NCI-H128 (cell line): ENCODE measurements around the gene RHOV.
"Not testable (repeated sequence)": the region's sequence is repeated elsewhere in the genome, so short reads cannot be mapped to it uniquely, and the experiment has no call there.

ENCODE experiments used
- DNase-seq: peaks from one replicate; lab custom pipeline; 2025; ENCODE audit not compliant: unreplicated experiment; lab: John Stamatoyannopoulos, UW

Gene RHOV

GRCh38 chr15:40875991-40876730 lies 2.1 kb upstream of the RHOV start:
- no peak for DNase-seq

- DNase-seq, result no peak
Measured at GRCh38 chr15:40872791-40873693, 992 bp downstream of the RHOV start.

GRCh38 chr15:40871749-40872617 lies 2.1 kb downstream of the RHOV start:
- no peak for DNase-seq

DNA sequence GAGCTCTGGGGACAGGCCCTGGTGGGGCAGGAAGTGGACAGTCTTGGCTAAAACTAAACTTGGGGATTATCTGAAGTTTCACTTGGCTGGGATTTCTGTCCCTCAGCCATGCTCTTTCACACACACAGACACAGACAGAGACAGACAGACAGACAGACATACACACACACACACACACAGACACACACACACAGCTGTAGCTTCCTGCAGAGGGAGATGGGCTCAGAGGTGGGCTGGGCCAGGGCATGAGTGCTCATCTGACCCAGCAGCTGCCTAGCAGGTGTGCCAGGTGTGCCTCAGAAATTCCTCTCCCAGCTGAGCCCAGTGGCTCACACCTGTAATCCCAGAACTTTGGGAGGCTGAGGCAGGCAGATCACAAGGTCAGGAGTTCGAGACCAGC lies 3.3 kb downstream of the RHOV start:
- DNase-seq, result no peak

- DNase-seq, result no peak
Measured at GRCh38 chr15:40869686-40870085, 4.3 kb downstream of the RHOV start.

GRCh38 chr15:40867199-40867598 lies 6.8 kb downstream of the RHOV start:
- DNase-seq, result no peak

DNA sequence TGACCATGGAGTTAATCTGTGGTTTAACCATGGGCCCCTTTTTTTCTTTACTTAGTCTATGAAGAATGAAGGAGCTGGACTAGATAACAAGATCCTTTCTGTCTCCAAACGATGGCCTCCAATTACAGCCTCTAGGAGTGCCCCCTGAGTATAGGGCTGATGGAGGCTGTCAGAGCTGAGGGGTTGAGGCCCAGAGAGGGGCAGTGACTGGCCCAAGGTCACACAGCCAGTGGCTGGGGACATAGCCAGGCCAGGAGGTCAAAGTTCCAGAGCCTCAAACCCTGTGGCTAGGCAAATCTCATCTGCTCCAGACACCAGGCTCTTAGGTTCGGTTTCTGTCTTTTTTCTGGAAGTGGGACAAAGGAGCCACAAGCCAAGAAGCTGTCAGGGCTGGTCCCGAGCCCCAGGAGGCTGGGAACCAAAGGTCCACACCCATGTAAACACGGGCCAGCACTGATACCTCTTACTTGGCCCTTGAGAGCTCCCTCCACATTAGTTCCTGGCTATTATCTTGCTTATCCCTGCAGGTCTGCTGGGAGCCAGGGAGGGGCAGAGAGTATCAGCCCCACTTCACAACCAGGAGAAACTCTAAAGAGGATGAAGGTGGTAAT lies 10.3 kb downstream of the RHOV start:
- DNase-seq, result no peak

GRCh38 chr15:40861147-40861546 lies 12.9 kb downstream of the RHOV start:
- not testable (repeated sequence) for DNase-seq

DNA sequence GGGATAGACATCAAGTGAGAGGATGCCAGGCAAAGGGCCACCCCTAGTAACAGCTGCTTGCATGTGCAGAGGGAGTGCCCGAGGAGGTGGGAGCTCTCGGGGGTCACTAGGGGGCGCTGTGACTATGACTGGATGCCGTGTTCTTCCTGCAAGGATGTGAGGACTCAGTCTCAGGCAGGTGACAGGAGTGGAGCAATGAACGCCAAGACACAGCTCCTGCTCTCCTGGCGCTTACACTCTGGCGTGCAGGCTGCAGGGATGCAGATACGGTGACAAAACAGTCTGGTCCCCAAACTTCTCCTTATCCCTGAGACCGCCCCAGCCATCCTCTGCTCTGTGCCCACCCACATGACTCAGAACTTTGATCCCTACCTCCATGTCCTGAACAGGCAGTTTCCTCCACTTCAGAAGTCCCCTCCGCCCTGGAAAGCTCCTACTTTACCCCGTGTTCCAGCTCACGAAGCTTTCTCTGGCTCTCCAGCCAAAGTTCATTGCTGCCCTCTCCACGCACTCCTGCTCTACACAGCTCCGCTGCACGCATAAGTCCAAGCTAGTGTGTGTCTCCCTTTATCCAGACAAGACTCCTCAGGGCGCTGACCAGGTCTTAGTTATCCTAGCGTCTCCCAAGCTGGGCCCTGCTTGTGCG lies 14.7 kb downstream of the RHOV start:
- peak; percentile 24 for DNase-seq

DNA sequence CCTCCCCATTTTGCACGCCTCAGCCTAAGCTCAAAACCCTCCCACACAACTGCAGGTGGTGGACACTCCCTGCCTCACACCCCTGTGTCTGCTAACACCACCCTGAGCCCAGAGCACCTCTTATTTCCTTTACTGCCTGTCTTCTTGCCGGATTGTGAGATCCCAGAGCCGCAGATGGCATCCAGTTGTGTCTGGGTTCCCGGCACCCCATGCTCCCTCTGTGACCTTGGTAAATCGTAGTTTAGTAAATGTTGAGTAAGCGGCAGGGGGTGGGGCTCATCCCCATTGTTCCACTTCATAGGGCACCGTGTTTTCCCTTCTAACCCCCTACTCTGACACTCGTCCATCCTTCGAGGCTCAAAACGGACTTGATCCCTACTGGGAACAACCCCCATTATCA lies 15.3 kb downstream of the RHOV start:
- no peak for DNase-seq

GRCh38 chr15:40857601-40858341 lies 16.3 kb downstream of the RHOV start:
- peak; percentile 57 for DNase-seq

- no peak for DNase-seq
Measured at GRCh38 chr15:40856746-40857145, 17.3 kb downstream of the RHOV start.

DNA sequence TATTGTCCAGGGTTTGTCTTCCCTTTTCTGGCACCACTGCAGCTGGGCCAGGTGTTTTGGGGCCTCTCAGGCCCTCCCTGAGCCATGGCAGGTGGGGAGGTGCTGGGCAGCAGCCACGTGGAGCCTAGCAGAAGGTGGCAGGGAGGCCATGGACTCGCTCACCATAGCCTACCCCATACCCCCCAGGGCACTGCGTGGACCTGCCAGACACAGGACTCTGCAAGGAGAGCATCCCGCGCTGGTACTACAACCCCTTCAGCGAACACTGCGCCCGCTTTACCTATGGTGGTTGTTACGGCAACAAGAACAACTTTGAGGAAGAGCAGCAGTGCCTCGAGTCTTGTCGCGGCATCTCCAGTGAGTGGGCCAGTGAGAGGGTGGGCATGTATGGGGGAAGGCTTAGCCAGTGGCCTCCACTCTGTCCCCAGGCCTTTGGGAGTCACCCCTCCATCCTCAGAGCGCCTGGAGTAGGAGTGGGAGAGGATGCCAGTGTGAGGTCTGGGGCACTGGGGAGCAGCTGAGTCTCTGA lies 18.3 kb downstream of the RHOV start:
- no peak for DNase-seq

DNA sequence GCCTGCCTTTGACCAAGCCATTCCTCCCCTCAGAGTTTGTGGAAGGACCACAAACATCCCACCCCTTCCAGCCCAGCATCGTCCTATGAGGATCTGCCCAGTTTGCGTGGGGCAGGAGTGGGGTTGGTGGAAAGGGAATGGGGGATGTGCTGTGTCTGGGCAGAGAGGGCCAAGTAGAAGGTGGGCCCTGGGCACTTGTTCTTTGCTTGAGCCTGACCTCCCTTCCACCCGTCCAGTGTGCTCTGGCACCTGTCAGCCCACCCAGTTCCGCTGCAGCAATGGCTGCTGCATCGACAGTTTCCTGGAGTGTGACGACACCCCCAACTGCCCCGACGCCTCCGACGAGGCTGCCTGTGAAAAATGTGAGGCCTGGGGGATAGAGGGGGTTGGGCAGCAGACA lies 19.9 kb downstream of the RHOV start:
- no peak for DNase-seq

DNA sequence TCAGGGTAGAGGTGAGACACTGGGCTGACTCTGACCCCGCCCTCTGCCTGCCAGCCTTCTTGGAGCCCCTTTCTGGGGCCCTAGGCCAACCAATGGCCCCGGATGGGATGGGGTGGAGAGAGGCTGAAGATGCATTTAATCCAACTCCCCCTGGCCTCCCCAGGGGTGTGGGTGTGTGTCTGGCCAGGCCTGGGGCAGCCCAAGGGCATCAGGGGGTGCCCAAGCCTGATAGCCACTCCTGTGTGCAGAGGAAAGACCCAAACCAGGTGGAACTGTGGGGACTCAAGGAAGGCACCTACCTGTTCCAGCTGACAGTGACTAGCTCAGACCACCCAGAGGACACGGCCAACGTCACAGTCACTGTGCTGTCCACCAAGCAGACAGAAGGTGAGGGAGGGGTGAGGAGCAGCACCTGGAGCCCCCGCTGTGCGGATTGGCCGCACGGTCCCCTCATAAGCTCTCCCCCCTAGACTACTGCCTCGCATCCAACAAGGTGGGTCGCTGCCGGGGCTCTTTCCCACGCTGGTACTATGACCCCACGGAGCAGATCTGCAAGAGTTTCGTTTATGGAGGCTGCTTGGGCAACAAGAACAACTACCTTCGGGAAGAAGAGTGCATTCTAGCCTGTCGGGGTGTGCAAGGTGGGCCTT lies 20.7 kb downstream of the RHOV start:
- no peak for DNase-seq

- DNase-seq, result no peak
Measured at GRCh38 chr15:40852529-40852928, 21.5 kb downstream of the RHOV start.

DNA sequence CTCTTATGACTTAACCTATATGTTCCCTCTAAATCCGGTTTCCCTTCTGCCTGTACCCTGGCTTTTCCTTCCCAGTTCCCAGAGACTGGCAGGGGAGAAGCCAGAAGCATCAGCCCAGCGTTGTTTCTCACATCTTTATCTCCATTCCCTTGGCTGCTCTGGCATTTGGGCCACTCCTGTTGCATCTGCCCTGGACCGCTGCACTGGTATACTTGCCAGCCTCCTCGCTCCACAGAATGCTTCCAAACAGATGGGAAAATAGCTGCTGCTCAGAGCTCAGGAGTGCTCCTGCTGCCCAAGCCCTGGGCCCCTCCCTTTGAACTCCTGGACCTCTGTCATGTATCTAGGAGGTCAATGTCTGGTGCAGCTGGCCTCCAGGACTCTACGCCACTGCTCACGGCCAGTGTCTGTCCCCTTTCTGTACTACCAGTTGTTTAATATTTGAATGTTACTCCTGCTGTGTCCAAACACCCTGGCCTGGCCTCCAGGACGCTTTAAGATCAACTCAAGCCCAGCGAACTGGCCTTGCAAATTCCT lies 23.4 kb downstream of the RHOV start:
- no peak for DNase-seq

- no peak for DNase-seq
Measured at GRCh38 chr15:40847223-40847961, 26.6 kb downstream of the RHOV start.
